ENCODE data around the gene ETNPPL.

- no peak for TF ChIP-seq CTCF (IDR thresholded peaks at IDR 0.05; ENCODE audit: insufficient read depth, low read length)
- TF ChIP-seq SPI1 (IDR thresholded peaks at IDR 0.05; ENCODE audit: borderline replicate concordance, low read depth): no peak
- TF ChIP-seq POLR2AphosphoS5 (IDR thresholded peaks at IDR 0.05; ENCODE audit: low read depth): no peak
Measured at GRCh38 chr4:108694423-108694822, 68.4 kb downstream of the ETNPPL start.
